Activated CD4-positive, alpha-beta T cell treated with anti-CD3 and anti-CD28 coated beads, Interleukin-2, Interleukin-6, amounts not matched to agents 100 ng/mL and 50 ng/mL, durations not matched to agents 16 hours and 8 hours (primary cell): ENCODE results near the gene UCP2.
A peak's percentile ranks its signal among the peaks of the same experiment; 100 is the strongest.

Source experiments
- DNase-seq: peaks from one replicate; pipeline ENCODE4 v3.0.0-alpha.2; 2020

Gene UCP2, protein sequence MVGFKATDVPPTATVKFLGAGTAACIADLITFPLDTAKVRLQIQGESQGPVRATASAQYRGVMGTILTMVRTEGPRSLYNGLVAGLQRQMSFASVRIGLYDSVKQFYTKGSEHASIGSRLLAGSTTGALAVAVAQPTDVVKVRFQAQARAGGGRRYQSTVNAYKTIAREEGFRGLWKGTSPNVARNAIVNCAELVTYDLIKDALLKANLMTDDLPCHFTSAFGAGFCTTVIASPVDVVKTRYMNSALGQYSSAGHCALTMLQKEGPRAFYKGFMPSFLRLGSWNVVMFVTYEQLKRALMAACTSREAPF

DNA sequence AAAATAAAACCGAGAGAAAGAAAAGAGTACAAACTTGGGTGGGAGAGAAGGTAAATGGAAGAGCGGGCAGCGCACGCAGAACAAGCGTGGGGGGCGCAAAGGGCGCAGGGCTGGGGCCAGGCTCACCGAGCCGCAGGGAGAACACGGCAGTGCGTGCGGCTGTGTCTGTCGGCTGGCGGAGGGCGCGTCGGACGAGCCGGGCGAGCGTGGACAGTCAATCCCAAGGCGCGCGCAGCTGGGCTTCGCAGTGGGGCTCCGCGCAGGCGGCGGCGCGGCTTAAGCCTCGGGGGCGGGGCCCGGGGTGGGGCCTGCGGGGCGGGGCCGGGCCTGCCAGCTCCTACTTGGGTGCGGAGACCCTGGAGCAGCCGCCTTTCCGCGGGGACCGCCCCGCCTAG lies at the start of gene UCP2:
Gene UCP2, minus strand, starts transcription at position 249 of the 395 bp plus-strand sequence. CDS start 4,465 bp downstream, outside the sequence.
- DNase-seq, result peak; percentile 94

DNA sequence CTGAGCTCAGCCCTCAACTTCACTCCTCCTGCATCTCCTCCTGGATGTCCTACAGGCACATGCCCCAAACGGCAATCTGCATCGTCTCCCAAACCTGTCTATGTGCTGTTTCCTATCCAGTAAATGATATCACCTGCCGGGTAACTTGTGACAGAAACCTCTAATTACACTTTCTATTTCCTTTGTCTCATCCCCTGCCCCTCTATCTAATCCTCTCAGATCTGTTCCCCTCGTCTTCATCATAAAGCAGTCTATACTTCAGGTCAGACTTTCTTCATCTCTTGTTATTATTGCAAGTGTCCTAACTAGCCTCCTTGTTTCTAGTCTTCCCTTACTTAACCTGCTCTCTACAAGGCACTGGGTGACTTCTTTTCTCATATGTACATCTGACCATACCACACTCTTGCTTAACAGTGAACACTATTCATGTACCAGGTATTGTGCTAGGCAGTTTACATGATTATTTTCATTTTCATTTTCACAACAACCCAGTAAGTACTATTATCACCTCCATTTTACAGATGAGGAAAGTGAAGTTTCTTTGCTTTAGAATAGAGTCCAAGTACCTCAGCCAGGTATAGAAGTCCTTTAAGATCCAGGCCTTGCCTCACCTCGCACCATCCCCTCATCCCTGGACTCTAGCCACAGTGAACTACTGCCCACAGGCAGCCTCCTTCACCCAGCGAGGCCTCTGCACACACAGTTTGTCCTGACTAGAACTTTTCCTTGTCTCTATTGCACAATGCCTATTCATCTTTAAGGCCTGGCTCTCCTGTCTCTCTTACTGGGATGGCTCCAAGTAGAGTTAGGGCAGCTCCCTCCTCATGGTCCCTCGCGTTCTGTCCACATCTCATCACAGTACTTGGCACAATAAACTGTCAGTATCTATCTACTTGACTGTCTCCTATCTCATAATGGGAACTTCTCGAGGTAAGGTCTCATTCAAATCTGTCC lies 48.4 kb upstream of the UCP2 start:
- peak; percentile 45 for DNase-seq

DNA sequence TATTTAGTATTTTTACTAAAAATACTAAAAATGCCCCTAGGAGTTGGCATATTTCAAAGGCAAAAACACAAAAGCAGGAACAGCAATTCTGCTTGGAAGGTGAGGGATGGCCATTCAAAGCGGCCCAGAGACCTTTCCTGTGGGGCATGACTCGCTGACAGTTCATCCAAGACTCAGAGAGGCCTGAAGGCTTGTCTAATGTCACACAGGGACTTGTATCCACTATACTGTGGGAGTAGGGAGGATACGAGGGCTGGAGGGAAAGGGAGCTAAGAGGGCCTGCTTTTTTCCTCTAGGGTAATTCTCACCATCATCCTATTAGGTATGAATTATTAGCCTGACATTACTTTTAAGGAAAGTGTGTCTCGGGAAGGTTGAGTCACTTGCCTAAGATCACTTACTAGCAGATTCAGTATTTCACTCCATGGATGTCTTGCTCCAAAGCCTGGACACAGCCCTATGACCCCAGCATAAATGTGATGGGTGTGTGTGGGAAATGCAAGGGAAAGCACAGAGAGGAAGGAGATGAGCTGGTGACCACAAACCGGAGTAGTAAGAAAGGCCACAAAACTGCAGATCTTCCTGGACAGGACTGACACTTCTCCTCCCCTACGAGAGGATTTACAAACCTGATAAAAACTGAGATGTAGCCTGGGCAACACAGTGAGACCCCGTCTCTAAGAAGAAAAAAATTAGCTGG lies 43.0 kb upstream of the UCP2 start:
- peak; percentile 58 for DNase-seq

DNA sequence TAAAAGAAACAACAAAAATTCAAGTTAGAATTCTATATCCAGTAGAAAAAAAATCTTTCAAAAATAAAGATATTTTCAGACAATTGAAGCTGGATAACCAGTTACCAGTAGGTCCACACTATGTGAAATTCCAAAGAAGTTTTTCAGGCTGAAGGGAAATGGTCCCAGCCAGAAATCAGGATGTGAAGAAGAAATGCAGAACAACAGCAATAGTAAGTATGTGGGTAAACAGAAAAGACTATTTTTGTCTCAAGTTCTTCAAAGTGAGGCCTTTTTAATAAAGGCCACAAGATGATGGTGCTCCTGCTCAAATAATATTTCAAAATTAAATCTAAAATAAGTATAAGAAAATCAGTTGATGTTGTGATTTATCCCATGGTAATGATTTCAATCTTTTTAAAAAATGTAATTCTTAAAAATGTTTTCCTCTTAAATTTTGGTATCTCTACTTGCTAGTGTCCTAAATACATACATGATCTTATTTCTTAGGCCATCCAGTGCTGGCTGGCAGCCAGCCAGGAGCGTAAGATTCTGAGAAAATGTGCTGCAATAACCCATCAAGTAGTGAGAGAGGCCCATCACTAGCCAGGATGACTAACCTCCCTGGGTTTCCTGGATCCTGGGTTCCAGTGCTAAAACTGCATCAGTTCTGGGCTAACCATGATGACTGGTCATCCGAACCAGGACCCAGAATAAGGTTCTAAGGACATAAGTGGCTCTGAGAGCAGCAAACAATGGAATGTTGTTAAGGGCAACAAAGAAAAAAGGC lies 41.8 kb upstream of the UCP2 start:
- peak; percentile 83 for DNase-seq

DNA sequence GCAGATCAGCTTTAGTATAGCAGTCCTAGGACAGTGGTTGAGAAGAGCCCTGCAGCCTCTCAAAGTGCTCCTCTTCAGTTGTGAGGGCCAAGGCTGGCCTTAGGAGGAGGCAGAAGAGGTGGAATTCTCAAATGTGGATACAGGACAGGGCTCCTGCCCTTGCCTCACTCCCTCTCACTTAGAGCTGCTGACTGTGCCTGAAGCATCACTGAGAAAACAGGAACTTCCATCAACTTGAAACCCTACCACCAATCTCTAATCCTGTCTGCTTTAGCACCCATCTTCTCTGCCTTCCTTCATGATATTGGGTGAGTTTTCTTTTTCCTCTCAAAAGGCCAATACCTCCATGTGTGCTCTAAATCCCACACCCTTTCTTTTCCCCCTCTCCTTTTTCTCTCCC lies 40.6 kb upstream of the UCP2 start:
- no peak for DNase-seq

DNA sequence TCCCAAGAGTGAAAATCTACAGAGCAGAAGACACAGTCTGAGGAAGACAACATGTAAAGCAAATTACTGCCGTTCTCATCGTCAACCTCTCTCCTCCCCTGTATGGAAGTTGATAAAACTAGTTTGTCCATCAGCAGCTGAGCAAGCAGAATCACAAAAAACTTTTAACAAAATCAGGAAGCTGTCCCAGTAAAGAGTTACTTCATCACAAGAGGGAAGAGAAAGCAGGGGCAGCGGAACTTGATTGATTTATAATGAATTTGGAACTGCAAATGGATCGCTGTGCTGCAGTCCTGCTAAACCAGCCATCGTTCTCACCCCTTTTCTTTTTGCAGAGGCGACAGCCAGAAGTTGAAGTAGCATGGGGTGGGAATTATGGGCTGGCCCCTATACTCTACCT lies 39.9 kb upstream of the UCP2 start:
- DNase-seq, result no peak

DNA sequence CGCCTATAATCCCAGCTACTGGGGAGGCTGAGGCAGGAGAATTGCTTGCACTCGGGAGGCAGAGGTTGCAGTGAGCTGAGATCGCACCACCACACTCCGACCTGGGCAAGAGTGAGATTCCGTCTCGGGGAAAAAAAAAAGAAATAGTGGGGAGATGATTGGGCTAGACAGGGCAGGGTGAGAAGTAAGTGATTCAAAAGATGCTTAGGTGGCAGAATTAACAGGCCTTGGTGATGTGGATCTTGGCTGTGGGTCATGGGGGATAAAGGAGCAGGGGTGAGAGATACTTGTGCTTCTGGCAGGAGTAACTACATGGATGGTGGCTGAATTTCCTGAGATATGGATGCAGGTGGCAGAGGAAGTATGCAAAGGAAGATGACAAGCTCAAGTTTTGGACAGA lies 39.4 kb upstream of the UCP2 start:
- DNase-seq, result no peak

DNA sequence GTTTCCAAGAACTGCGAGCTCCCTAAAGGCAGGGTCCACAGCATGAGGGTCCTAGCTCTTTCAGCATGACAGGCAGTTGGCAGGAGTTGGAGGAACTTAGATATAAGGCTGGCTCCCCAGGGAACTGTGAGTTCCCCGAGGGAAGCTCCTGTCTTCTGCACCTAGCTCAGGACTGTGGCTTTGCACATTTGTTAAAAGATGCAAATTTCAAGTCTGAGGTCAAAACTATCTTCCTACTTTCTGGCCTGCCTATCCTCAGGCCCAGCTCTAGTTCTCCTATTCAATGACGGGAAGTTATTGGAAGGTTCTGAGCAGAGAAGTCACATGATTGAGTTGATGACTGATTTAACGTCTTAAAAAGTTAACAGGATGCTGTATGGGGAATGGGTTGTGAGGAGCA lies 37.9 kb upstream of the UCP2 start:
- peak; percentile 55 for DNase-seq

DNA sequence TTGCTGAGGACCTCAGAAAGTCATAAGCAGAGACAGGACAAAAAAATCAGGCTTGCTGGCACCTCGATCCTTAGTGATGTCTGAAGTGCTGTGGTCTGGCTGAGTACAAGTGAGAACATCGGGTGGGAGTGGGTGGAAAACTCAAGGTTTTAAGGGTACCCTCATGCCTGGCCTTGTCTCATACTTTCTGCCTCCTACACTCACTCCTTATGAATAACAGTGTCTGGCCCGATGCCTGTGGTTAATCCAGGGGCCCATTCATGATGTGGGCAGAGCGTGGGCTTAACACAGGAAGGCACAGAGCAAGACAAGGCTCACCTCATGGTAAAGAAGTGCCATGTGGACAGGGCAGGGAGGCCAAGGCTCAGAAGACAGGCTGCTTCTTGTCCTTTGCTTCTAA lies 37.2 kb upstream of the UCP2 start:
- DNase-seq, result peak; percentile 86

DNA sequence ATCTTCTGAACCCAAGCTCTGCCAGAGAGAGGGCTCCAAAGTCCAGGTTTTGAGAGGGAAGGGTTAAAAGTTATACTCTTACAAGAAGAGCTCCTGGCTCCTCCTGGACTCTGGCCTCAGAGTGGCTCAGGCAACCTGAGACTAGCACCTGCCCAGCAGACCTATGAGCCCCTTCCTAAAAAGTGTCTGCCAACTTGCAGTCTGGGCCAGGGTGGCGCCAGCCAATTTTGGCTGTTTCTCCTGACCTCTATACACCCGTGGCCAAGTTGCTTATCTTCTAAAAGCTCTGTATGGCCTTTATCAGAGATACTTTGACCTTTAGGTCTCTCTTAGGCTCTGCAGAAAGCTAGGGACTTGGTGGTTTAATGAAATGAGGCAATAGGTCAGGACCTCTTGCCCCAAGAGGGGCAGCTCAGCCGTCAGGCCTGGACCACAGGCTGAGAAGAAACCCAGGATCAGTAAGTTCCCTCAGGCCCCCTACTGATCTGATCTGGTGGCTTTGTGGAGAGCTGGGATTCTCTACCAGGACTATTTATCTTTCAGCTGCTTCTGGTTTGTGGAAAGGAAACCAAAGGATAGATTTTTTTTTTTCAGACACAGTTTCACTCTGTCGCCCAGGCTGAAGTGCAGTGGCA lies 36.6 kb upstream of the UCP2 start:
- no peak for DNase-seq

DNA sequence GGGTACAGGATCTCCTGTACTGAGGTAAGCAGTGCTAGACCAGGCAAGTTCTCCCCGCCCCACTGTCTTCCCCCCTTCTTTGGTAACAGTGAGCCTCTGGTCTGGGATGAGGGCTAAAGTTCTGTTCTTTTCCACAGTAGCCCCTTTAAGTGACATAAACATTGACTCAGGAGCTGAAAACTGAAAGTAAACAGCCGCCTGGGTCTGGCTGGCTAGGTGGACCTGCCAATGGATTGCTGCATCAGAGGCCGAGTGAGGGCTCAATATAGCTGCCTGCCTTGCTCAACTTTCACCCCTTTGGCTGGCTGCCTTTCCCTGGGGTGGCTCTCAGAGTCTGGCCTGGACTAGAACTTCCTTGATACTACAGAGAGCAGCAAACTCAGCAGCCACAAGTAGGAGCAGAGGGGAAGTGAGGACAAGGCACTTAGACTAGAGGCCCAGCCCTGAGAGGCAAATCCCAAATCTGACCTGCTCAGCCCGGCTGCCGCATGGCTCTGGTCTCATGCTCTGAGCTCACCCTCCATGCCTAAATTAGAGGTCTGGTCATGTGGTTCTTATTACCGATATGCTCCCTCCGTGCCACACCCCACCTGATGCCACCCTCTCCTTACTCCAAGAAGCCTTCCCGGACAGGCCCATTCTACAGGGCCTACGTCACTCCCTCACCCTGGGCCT lies 35.8 kb upstream of the UCP2 start:
- no peak for DNase-seq

DNA sequence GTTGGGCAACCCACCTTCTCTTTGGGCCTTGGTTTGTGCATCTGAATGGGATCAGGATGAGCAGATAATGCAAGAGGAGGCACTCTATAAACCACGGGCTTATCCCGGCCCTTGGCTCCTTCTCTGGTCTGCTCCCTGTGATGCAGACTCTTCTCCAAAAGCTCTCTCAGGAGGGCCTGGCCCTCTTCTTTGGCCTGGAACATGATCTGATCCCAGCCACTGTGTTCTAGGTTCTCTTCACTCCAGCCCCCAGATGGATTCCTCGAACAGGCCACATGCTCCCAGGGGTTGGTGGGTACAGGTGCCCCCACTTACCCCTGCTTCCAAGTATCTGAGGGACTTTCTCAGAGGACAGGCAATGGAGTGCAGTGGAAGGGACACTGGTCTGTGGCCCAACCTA lies 35.0 kb upstream of the UCP2 start:
- DNase-seq, result no peak

DNA sequence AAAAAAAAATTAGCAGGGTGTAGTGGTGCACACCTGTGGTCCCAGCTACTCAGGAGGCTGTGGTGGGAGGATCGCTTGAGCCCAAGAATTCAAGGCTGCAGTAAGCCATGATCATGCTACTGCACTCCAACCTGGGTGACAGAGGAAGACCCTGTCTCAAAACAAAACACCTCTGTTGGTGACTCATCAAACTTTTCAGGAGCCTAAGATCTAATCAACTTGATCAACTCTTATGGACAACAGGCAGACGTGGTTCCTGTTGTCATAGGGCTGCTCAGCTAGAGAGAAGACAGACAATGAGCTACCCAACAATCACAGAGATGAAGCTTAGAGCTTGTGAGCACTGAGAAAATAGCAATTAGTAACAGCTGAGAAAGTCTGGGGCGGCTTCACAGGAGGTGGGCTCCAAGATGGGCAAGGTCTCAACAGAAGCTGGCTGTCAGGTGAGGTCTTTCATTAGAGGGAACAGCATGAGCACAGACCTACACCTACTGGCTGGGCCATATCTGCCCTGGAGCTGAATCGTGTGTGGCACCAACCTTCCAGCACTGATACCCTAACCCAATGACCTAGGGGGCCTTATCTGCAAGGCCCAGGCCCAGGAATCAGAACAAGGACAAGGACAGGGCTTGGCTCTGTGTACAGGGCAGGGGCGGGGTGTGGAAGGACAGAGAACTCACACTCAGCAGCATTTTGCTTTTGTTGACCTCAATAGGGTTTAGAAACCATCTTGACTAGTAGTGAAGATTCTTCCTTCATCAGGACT lies 33.5 kb upstream of the UCP2 start:
- DNase-seq, result peak; percentile 43

DNA sequence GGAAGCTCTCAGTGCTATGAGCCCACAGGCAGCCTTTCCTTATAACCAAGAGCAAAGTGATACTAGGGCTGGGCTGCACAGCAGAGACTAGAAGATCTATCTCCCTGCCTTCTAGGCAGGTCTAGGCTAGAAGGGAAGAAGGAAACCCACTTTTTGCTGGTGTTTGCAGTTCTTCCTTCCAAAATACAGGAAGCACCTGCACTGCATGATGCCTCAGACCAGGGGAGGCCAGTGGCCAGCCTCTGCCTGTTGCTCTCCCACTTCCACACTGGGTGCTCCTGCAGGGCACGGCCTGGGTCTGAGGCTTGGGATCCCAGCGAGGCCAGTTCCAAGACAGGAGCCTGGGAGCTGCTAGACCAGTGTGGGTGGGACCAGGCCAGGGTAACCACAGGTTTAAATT lies 32.2 kb upstream of the UCP2 start:
- DNase-seq, result no peak

DNA sequence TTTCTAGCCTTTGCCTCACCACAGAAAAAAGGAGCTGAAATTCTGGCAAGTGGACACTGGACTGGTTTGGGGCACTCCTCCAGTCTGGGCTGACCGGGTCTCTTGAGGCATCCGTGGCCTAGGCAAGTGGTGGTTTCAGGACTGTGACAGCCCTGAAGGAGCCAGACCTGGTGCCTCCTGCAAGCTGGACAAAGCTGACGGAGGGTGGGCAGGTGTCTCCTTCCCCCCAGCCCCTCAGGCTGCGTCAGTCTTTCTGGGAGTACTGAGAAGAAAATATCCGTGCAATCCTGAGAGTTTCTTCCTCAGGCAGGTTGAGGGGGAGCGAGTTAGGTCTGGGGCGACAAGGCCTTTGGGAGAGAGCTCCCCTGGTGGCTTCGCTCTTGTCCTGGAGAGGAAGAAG lies 30.5 kb upstream of the UCP2 start:
- no peak for DNase-seq

DNA sequence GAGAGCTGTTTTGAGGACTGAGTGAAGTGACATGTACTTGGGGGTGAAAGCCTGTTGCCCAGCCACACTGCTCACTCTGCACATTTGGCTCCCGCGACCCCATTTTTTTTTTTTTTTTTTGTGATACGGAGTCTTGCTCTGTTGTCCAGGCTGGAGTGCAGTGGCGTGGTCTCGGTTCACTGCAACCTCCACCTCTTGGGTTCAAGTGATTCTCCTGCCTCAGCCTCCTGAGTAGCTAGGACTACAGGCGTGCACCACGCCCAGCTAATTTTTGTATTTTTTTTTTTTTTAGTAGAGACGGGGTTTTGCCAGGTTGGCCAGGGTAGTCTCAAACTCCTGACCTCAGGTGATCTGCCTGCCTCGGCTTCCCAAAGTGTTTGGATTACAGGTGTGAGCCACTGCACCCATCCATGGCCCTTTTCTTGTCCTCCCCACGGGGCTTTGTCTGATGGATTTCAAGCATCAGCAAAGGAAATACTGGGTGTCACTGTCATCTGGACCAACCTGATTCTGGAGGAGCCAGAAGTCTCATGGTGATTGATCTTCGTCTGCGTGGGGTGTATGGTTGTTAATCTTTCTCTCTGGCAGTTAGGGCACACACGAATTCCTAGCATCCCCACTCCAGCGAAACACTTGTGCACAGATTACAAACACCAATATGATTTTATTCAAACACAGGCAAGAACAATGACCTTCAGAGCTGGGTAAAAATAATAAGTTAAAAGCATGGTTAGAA lies 29.6 kb upstream of the UCP2 start:
- DNase-seq, result no peak

DNA sequence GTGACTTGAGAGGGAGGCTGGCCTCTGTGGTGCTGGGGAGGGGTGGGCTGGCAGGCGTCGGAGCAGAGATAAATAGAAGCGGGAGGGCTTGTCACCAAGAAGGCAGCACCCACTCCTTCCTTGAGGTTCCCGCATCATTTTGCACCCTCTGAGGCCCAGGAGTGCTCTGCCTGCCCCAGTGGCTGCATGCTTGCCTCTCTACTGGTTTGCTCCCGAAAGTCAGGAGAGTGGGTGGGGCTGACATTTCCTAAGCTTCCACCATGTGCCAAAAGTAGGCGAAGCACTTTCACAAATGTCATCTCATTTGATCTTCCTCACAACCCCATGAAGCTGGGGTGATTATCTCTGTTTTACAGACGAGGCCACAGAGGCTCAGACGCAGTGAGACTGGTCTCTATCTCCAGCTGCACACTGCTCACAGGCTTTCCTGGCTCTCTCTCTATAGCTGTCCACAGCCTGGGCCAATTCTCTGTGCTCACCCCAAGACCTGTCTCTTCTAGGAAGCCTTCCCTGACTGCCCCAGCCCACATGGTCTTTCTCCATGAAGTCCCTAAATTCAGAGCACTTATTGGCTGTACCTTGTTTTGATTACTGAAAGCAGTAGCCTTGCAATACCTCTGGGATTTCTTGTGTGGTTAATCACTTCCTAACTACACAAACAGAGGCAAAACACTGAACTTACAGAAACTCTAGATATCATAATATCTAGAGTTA lies 28.9 kb upstream of the UCP2 start:
- DNase-seq, result peak; percentile 87

DNA sequence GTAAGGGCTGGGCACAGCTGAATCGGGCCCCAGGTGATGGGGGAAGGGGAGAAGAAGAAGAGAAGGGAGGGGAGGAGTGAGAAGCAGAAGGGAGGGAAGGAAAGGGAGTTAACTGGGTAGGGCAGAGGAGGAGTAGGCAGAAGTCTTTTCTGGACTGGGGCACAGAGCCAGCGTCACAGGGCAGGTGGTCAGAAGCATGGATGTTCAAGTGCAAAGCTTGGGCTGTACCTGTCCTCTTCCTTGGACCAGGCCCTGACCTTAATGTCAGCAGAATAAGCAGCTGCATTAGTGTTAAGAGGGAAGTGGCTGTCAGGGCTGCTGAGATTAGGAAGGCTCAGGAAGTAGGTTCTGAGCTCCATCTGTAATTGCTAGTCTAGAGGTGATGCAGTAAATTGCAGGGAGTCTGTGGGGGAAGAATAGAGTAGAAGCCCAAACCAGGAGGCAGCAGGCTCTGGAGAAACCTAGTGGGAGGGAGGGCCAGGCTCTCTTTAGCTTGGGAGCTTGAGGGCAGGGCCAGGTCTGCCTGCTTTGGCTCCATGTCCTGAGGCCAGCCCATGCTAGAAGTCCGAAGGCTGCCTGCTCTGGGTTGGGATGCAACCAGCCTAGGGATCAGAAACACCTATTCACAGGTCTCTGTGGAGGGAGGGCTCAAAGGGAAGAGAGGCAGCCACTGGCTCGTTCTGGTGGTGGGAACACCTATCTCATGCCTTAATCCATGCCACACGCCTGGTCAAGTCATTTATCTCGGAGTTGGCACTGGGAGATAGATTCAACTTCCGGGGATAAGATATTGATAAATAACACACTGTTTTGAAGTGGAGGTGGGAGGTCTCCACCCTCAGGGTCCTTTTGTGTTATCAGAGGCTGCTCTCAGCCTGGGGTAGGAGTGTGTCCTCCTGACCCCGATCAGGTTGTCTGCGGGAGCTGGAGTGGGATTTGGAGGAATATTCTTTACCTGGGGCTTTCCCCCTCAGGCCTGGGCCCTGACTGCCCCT lies 28.0 kb upstream of the UCP2 start:
- DNase-seq, result no peak
